ENCODE data around the gene PIAS1.
A peak's percentile ranks its signal among the peaks of the same experiment; 100 is the strongest.
"Not testable (repeated sequence)": the region's sequence is repeated elsewhere in the genome, so short reads cannot be mapped to it uniquely, and the experiment has no call there.

Gene PIAS1

DNA sequence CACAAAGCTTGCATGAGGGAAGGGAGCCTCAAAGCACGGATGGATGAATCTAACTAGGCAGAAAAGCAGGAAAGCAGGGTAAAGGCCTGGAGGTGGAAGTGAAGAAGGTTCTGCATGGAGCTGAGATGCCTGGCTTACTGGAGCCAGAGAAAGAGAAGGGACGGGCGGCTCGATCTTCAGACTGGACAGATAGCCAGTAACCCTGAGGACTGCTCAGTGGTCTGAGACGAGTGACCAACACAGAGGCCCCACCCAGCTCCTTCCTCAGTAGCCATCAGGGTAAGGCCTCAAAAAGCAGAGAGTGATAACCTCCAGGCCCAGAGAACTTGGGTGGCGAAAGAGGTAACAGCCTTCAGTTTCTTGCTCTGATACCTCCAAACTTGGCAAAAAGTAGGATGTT, 169.1 kb downstream of the PIAS1 start:
- no peaks in the 10 kb centered on the region for H3K36me3 ChIP-seq (ENCODE audit: low read length)
- no peak overlapping the region for H3K4me2 ChIP-seq (ENCODE audit: low read depth, low read length, poor library complexity, severe bottlenecking)
- no peak overlapping the region for H3K9ac ChIP-seq (ENCODE audit: low read length)
- no peak for TF ChIP-seq EZH2phosphoT487 (conservative IDR thresholded peaks at IDR 0.05; ENCODE audit: low read length)
- TF ChIP-seq, protein P1, sequence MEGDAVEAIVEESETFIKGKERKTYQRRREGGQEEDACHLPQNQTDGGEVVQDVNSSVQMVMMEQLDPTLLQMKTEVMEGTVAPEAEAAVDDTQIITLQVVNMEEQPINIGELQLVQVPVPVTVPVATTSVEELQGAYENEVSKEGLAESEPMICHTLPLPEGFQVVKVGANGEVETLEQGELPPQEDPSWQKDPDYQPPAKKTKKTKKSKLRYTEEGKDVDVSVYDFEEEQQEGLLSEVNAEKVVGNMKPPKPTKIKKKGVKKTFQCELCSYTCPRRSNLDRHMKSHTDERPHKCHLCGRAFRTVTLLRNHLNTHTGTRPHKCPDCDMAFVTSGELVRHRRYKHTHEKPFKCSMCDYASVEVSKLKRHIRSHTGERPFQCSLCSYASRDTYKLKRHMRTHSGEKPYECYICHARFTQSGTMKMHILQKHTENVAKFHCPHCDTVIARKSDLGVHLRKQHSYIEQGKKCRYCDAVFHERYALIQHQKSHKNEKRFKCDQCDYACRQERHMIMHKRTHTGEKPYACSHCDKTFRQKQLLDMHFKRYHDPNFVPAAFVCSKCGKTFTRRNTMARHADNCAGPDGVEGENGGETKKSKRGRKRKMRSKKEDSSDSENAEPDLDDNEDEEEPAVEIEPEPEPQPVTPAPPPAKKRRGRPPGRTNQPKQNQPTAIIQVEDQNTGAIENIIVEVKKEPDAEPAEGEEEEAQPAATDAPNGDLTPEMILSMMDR (IDR thresholded peaks at IDR 0.05; ENCODE audit: insufficient read depth, low read length, poor library complexity, severe bottlenecking): no peak
- no peak overlapping the region for H3K27ac ChIP-seq (ENCODE audit: low read depth, low read length)
- H2AFZ ChIP-seq (ENCODE audit: low read depth, low read length, severe bottlenecking): no peak overlapping the region
- H3K9me2 ChIP-seq (replicated peaks; ENCODE audit: insufficient read depth, low read length): no peaks in the 10 kb centered on the region
- no peaks in the 10 kb centered on the region for H3K27me3 ChIP-seq (ENCODE audit: low read length)
- peaks cover 4% of the 10 kb centered on the region; the same call in 1 of the 2 replicates for H3F3A ChIP-seq (ENCODE audit: insufficient read depth)
- no peak overlapping the region for H3K4me3 ChIP-seq (ENCODE audit: insufficient read depth, low read length, poor library complexity, severe bottlenecking)
- H4K20me1 ChIP-seq (ENCODE audit: low read depth, low read length): no peaks in the 10 kb centered on the region
- no peaks in the 10 kb centered on the region for H3K9me3 ChIP-seq (ENCODE audit: insufficient read depth, low read length)
- H3K79me2 ChIP-seq (ENCODE audit: insufficient read depth, low read length): peaks cover 79% of the 10 kb centered on the region

DNA sequence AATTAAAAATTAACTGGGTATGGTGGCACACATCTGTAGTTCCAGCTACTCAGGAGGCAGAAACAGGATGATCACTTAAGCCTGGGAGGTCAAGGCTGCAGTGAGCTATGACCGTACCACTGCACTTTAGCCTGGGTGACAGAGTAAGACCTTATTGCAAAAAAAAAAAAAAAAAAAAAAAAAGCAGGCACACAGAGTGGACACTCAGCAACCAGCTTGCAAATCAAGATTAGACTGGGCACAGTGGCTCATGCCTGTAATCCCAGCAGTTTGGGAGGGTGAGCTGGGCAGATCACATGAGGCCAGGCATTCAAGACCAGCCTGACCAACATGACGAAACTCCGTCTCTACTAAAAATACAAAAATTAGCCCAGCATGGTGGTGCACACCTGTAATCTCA, 170.0 kb downstream of the PIAS1 start:
- Histone ChIP-seq H3K9me3 (ENCODE audit: insufficient read depth, low read length) (no peaks in the 10 kb centered on the region), H3K9me2 (replicated peaks; ENCODE audit: insufficient read depth, low read length) (no peaks in the 10 kb centered on the region), H3K27me3 (ENCODE audit: low read length) (no peaks in the 10 kb centered on the region), H3K27ac (ENCODE audit: low read depth, low read length) (no peak overlapping the region), H3K79me2 (ENCODE audit: insufficient read depth, low read length) (peaks cover 79% of the 10 kb centered on the region), H3K36me3 (ENCODE audit: low read length) (no peaks in the 10 kb centered on the region), H3K4me2 (ENCODE audit: low read depth, low read length, poor library complexity, severe bottlenecking) (no peak overlapping the region), H2AFZ (ENCODE audit: low read depth, low read length, severe bottlenecking) (no peak overlapping the region), H3K4me3 (ENCODE audit: insufficient read depth, low read length, poor library complexity, severe bottlenecking) (no peak overlapping the region), H3F3A (ENCODE audit: insufficient read depth) (peaks cover 4% of the 10 kb centered on the region), H4K20me1 (ENCODE audit: low read depth, low read length) (no peaks in the 10 kb centered on the region), H3K9ac (ENCODE audit: low read length) (no peak overlapping the region)
- TF ChIP-seq, protein P1 (IDR thresholded peaks at IDR 0.05; ENCODE audit: insufficient read depth, low read length, poor library complexity, severe bottlenecking): no peak
- no peak for TF ChIP-seq EZH2phosphoT487 (conservative IDR thresholded peaks at IDR 0.05; ENCODE audit: low read length)

DNA sequence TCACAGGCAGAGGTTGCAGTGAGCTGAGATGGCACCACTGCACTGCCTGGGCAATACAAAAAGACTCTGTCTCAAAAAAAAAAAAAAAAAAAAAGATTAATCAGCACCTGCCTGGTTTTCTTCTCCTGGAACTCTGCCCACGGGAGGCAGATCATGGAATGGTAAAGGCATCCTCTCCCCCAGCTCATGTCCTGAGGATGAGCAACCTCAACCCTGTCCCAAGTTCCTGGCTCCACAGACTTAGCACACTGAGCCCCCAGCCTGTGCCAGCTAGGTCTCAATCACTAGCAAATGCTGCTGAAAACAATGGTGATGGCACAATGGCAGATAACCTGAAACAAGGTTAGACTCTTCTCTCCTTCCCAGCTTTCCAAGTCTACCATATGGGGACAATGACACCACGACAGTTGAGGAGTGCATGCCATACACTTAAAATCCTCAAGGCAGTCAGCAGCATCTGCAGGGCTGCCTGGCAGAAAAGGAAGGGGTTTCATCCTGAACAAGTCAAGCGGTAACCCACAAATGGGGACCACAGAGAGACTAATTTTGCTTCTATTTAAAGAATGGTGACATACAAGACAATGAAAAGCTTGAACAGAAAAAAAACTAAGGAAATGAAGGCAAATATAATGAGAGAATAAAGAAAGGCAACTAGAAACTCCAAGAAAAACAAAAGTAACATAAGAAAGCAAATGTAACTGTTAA, 170.6 kb downstream of the PIAS1 start:
- H3K27ac ChIP-seq (ENCODE audit: low read depth, low read length): peak overlapping the region; percentile 69
- H4K20me1 ChIP-seq (ENCODE audit: low read depth, low read length): no peaks in the 10 kb centered on the region
- no peak overlapping the region for H3K4me3 ChIP-seq (ENCODE audit: insufficient read depth, low read length, poor library complexity, severe bottlenecking)
- peak overlapping the region; percentile 60 for H3K4me2 ChIP-seq (ENCODE audit: low read depth, low read length, poor library complexity, severe bottlenecking)
- H2AFZ ChIP-seq (ENCODE audit: low read depth, low read length, severe bottlenecking): no peak overlapping the region
- no peaks in the 10 kb centered on the region for H3K27me3 ChIP-seq (ENCODE audit: low read length)
- TF ChIP-seq EZH2phosphoT487 (conservative IDR thresholded peaks at IDR 0.05; ENCODE audit: low read length): no peak
- TF ChIP-seq, protein P1 (IDR thresholded peaks at IDR 0.05; ENCODE audit: insufficient read depth, low read length, poor library complexity, severe bottlenecking): no peak
- H3K9me2 ChIP-seq (replicated peaks; ENCODE audit: insufficient read depth, low read length): no peaks in the 10 kb centered on the region
- peaks cover 74% of the 10 kb centered on the region for H3K79me2 ChIP-seq (ENCODE audit: insufficient read depth, low read length)
- no peak overlapping the region for H3K9ac ChIP-seq (ENCODE audit: low read length)
- peaks cover 4% of the 10 kb centered on the region for H3F3A ChIP-seq (ENCODE audit: insufficient read depth)
- H3K36me3 ChIP-seq (ENCODE audit: low read length): no peaks in the 10 kb centered on the region
- H3K9me3 ChIP-seq (ENCODE audit: insufficient read depth, low read length): no peaks in the 10 kb centered on the region

DNA sequence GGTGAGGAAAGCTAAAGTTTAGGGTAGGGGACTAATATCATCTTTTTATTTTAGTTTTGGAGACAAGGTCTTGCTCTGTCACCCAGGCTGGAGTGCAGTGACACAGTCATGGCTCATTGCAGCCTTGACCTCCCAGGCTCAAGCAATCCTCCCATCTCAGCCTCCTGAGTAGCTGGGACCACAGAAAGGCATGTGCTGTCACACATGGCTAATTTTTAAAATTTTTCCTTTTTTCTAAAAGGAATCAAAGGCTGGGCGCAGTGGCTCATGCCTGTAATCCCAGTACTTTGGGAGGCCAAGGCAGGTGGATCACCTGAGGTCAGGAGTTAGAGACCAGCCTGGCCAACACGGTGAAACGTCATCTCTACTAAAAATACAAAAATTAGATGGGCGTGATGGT, 171.3 kb downstream of the PIAS1 start:
- H3K27ac ChIP-seq (ENCODE audit: low read depth, low read length): peak overlapping the region; percentile 69
- H3K79me2 ChIP-seq (ENCODE audit: insufficient read depth, low read length): peaks cover 66% of the 10 kb centered on the region

More for the DNA sequence above, 171.3 kb downstream of the PIAS1 start:
- not testable (repeated sequence) for H2AFZ ChIP-seq (ENCODE audit: low read depth, low read length, severe bottlenecking); H3K9me3 ChIP-seq (ENCODE audit: insufficient read depth, low read length); H3F3A ChIP-seq (ENCODE audit: insufficient read depth); H3K9me2 ChIP-seq (replicated peaks; ENCODE audit: insufficient read depth, low read length); H3K9ac ChIP-seq (ENCODE audit: low read length); H3K4me3 ChIP-seq (ENCODE audit: insufficient read depth, low read length, poor library complexity, severe bottlenecking); H4K20me1 ChIP-seq (ENCODE audit: low read depth, low read length); H3K36me3 ChIP-seq (ENCODE audit: low read length); H3K27me3 ChIP-seq (ENCODE audit: low read length)
- peak overlapping the region; percentile 60 for H3K4me2 ChIP-seq (ENCODE audit: low read depth, low read length, poor library complexity, severe bottlenecking)

Data from SU-DHL-6 (cell line).